Breast epithelium (tissue), 3 donors: ENCODE results near the gene ENAH.

Source experiments
- POLR2A ChIP-seq: fragments of 450-650 bp; IDR thresholded peaks from one replicate; pipeline ENCODE4 v1.6.1; 2016; ENCODE audit warnings: antibody characterized with exemption, mild to moderate bottlenecking, moderate library complexity
- POLR2AphosphoS5 ChIP-seq, 3 donors: sonication (generic); formaldehyde crosslinking; IDR thresholded peaks; one replicate each; pipeline ENCODE4 v1.6.1; 2017; ENCODE audit warnings: antibody characterized with exemption in 3 of 3
- TF ChIP-seq, protein P1 (sequence below), 3 donors: fragments of 450-650 bp; IDR thresholded peaks; one replicate each; pipeline ENCODE4 v1.5.1; 2016 to 2017; ENCODE audit warnings: antibody characterized with exemption in 3 of 3, mild to moderate bottlenecking in 3 of 3, moderate library complexity in 3 of 3

DNA sequence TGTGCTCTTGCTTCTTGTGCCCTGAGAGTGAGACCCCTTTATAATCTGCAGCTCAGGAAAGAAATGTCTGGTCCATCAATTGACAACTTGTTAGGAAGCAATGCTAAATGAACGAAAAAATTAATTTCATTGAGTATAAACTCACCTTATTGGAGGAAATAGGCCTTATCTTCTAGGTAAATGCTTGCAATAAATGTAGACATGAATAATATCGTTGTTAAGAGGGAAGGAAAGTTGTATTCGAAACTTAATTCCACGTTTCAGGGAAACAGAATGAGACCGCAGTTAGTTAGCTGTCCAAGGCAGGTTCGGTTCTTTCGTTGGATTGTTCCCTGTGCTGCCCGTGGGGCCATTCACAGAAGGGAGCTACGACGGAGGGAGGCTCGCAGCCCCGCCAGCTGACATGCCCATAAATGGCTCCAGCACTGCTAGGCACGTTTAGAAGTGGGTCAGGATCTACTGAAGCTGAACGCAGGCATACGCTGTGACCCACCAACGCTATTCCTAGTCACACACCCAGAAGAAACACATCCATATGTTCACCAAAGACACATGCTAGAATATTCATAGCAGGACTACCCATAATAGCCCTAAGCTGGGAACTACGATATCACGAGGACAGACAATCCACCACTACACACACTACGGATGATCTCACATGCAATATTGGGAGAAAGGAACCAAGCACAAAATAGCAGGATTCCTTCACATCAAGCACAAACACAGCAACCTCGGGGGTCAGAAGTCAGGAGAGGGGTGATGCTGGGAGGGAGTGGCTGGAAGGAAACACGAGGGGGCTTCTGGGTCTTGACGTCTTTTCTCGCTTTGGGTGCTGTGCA, 168.9 kb downstream of the ENAH start:
- TF ChIP-seq, protein P1, sequence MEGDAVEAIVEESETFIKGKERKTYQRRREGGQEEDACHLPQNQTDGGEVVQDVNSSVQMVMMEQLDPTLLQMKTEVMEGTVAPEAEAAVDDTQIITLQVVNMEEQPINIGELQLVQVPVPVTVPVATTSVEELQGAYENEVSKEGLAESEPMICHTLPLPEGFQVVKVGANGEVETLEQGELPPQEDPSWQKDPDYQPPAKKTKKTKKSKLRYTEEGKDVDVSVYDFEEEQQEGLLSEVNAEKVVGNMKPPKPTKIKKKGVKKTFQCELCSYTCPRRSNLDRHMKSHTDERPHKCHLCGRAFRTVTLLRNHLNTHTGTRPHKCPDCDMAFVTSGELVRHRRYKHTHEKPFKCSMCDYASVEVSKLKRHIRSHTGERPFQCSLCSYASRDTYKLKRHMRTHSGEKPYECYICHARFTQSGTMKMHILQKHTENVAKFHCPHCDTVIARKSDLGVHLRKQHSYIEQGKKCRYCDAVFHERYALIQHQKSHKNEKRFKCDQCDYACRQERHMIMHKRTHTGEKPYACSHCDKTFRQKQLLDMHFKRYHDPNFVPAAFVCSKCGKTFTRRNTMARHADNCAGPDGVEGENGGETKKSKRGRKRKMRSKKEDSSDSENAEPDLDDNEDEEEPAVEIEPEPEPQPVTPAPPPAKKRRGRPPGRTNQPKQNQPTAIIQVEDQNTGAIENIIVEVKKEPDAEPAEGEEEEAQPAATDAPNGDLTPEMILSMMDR (IDR thresholded peaks at IDR 0.05), result no peak
- TF ChIP-seq POLR2A (no peak), POLR2AphosphoS5 (IDR thresholded peaks at IDR 0.05) (no peak)
